Endothelial cell of umbilical vein (primary cell): ENCODE measurements around the gene TFDP1.

Source experiments
- EZH2 ChIP-seq: IDR thresholded peaks from 2 replicates; pipeline ENCODE4 v1.6.1; 2012; ENCODE audit warnings: borderline replicate concordance, low read depth, mild to moderate bottlenecking, moderate library complexity, low read length, inconsistent platforms; ENCODE audit not compliant: severe bottlenecking
- FOS ChIP-seq: IDR thresholded peaks from 2 replicates; pipeline ENCODE4 v1.6.1; 2011; ENCODE audit warnings: mild to moderate bottlenecking, low read length, moderate library complexity, borderline replicate concordance; ENCODE audit not compliant: insufficient read depth
- GATA2 ChIP-seq: IDR thresholded peaks from 2 replicates; pipeline ENCODE4 v1.7.0; 2011; ENCODE audit warnings: low read depth, mild to moderate bottlenecking, moderate library complexity, mixed read lengths, low read length; ENCODE audit not compliant: insufficient read length, insufficient read depth
- POLR2A ChIP-seq: IDR thresholded peaks from 2 replicates; pipeline ENCODE4 v1.6.1; 2012; ENCODE audit warnings: low read depth, mild to moderate bottlenecking, control low read depth, low read length
- POLR2AphosphoS5 ChIP-seq: IDR thresholded peaks from 2 replicates; pipeline ENCODE4 v1.6.1; 2012; ENCODE audit warnings: low read depth, mild to moderate bottlenecking, control low read depth, low read length, moderate library complexity; ENCODE audit not compliant: insufficient read depth
- TF ChIP-seq, protein P1 (sequence below), 2 donors: IDR thresholded peaks; 1 replicate in 1 of 2; 2 replicates in 1 of 2; pipeline ENCODE4 v1.5.1; 2011; ENCODE audit warnings: low read length in 2 of 2, mild to moderate bottlenecking in 2 of 2, moderate library complexity in 2 of 2, control low read depth in 1 of 2, inconsistent platforms in 1 of 2, low read depth in 1 of 2; ENCODE audit not compliant: insufficient read depth in 1 of 2; ENCODE audit errors: extremely low read depth in 1 of 2

DNA sequence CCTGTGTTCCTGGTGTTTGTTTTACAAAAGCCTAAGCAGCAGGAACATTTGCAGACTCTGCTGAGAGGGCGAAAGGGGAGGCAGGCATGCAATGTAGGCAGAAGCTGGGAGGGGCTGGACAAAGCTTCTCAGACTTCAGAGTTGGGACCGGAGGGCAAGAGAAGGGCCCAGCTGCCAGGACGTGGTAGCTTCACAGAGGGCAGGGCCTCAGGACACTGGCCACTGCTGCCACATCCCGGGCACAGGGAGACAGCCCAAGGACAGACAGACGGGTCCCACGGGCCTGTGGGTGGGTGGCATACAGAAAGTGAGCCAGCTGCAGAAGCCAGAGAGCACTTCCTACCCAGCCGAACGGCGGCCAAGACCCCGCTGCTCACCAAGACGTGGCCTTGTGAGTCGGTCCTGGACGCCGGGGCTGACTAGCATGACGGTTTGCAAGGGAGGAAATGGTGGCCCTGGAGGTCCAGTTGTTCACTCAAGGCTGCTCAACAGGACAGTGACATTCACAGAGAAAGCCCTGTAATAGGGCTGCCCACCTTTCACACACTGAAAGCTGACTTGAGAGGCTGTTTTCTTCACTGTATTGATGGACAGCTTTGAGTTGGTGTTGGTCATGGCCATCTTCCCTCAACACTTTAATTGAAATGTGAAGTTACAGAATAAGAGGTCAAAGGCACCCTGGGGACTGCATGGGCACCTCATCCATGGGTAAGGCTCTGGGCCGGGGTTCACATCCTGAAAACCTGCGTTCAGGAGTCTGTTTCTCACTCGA lies 23.7 kb upstream of the TFDP1 start:
- TF ChIP-seq POLR2A (no peak), EZH2 (no peak), FOS (no peak), GATA2 (no peak), POLR2AphosphoS5 (no peak)
- TF ChIP-seq, protein P1, sequence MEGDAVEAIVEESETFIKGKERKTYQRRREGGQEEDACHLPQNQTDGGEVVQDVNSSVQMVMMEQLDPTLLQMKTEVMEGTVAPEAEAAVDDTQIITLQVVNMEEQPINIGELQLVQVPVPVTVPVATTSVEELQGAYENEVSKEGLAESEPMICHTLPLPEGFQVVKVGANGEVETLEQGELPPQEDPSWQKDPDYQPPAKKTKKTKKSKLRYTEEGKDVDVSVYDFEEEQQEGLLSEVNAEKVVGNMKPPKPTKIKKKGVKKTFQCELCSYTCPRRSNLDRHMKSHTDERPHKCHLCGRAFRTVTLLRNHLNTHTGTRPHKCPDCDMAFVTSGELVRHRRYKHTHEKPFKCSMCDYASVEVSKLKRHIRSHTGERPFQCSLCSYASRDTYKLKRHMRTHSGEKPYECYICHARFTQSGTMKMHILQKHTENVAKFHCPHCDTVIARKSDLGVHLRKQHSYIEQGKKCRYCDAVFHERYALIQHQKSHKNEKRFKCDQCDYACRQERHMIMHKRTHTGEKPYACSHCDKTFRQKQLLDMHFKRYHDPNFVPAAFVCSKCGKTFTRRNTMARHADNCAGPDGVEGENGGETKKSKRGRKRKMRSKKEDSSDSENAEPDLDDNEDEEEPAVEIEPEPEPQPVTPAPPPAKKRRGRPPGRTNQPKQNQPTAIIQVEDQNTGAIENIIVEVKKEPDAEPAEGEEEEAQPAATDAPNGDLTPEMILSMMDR (IDR thresholded peaks at IDR 0.05; ENCODE audit: extremely low read depth in 1 of 2, insufficient read depth in 1 of 2, low read depth in 1 of 2, low read length in 2 of 2): no peak
